ENCODE results near the gene FAM151A.

The FAM151A gene

DNA sequence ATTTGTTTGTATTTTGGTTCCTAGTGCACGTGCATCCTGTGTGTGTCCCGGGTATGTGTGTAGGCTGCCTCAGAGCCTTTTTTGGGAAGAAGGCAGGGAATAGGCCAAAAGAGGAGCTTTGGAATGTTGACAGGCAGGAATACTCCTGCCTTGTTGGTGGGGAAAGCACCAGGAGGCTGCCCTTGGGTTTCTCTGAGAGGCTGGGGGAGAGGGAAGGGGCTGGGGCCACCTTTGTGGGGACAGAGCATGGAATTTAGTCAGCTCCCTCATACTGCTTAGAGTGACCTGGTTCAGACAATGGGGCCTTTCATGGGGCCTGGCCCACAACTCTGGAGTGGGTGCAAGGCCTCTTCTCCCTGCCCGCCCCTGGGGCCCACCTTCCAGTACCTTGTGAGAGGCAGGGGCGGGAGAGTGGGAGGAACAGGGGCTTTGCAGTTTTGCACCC, 44.0 kb downstream of the FAM151A start:
- DNase-seq (ENCODE audit: low spot score): no peak

GRCh38 chr1:54577612-54578011, 45.7 kb downstream of the FAM151A start:
- peak; percentile 28 for DNase-seq (ENCODE audit: low spot score)

GRCh38 chr1:54575605-54576290, 47.6 kb downstream of the FAM151A start:
- DNase-seq (ENCODE audit: low spot score): no peak

GRCh38 chr1:54575161-54575560, 48.2 kb downstream of the FAM151A start:
- DNase-seq (ENCODE audit: low spot score): no peak

- no peak for DNase-seq (ENCODE audit: low spot score)
These were observed 49.1 kb downstream of the FAM151A start for GRCh38 chr1:54574158-54574778.

- no peak for DNase-seq (ENCODE audit: low spot score)
These were observed 50.8 kb downstream of the FAM151A start for GRCh38 chr1:54572542-54572850.

DNA sequence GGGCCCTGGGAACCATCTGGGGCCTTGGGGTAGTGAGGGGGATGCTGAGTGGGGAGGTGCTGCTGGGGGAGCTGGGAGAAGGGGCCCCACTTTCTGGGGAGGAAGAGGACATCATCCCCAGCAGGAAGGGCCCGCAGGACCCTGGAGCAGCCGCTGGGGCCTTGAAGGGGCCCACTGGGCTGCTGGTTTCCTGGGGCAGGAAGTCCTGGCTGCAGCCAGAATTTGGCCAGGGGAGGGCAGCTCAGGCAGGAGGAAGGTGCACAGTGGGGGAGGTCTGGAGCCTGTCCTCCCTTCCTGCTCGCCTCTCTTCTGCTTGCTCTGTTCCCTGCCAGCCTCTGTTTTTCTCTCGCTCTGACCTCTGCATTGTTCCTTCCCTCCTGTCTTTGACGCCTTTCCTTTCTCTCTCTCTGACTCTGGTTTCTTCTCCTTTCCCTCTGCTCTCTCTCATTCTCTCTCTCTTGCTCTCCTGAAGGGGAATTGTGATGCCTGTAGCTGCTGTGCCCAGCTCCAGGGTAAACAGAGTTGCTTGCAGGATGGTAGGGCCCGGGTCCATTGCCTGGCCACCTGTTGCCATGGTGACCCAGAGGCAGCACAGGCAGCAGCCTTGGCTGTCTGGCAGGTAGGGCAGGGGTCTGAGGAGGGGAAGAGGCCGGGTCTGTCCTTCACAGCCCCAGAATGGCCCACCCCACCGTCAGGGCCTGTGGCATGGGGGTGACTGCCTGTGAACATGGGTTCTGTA, 51.4 kb downstream of the FAM151A start:
- DNase-seq (ENCODE audit: low spot score): no peak

GRCh38 chr1:54571326-54571725, 52.0 kb downstream of the FAM151A start:
- no peak for DNase-seq (ENCODE audit: low spot score)

DNA sequence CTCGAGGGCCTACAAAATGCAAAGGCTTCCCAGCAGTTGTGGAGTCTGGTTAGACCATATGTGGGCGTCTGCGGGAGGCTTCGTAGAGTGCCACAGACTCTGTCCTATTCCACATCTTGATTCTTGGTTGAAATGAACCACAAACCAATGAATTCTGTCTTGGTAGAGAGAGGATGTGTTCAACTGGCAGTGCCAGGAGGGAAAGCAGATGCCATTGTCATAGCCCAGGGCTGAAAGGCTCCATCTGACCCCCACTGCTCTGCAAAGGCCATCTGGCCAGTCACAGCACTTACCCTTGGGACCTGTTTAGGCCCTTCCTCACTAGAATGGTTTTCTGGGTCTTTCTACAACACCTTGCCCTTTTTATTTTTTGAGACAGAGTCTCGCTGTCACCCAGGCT, 53.2 kb downstream of the FAM151A start:
- no peak for DNase-seq (ENCODE audit: low spot score)

DNA sequence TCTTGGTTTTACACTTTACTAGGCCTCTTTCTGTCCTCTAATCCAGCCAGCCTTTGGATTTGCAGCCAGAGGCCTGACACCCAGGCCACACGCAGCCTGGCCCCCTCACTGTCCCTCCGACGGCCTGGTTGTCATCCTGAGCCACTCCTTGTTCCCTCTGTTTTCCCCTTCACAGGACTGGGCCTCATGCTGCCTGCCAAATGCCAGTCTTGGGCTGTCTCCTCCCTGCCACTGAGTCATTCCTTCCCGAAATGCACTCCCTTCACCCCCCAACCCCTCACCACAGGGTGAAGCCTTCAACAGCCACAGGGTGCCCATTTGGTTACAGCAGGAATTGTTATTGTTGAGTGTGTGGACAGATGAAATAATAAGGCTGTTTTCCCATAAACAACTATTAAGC, 54.0 kb downstream of the FAM151A start:
- no peak for DNase-seq (ENCODE audit: low spot score)

DNA sequence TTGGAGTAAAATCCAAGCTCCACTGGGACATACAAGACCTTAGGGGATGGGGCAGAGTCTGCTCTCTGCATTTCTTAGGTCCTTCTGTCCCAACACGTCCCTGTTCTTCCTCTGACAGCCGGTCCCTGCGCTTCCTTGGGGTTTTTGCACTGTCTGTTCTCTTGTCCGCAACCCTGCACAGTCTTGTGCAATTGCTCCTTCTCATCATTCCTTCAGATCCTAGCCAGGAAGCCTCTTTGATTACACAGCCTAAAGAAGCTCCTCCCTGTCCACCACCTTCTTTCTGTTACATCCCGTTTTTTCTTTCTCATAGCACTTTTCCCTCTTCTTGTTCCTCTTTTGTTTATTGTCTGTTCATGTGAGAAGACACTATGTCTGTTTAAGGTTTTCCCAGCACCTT, 55.4 kb downstream of the FAM151A start:
- DNase-seq (ENCODE audit: low spot score): no peak

DNA sequence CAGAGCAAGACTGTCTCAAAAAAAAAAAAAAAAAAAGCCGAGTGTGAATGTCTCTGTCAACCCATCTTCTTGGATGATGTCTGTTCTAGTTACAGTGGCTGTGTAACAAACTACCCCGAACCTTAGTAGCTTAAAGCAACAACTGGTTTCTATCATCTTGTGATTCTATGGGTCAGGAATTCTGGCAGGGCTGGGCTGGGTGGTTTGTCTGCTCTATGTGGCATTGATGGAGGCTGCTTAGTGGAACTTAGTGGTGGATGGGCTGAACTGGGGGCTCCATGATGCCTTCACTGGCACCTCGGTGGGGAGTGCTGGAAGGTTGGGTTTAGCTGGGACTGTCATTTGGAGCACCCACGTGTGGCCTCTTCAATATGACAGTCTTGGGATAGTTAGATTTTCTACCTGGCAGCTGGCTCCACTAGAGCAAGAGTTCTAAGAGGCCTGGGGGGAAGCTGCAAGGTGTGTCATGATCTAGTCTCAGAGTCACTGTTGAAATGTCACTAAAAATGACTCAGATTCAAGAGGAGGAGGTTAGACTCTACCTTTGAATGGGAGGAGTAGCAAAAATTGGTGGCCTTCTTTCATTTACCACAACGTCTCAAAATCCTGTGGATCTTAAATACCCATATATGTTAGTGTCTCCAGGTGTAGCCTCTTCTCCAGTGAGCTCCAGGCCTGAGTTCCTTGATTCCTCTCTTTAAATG, 56.7 kb downstream of the FAM151A start:
- no peak for DNase-seq (ENCODE audit: low spot score)

- peak; percentile 67 for DNase-seq (ENCODE audit: low spot score)
These were observed 58.2 kb downstream of the FAM151A start for GRCh38 chr1:54565113-54565501.

DNA sequence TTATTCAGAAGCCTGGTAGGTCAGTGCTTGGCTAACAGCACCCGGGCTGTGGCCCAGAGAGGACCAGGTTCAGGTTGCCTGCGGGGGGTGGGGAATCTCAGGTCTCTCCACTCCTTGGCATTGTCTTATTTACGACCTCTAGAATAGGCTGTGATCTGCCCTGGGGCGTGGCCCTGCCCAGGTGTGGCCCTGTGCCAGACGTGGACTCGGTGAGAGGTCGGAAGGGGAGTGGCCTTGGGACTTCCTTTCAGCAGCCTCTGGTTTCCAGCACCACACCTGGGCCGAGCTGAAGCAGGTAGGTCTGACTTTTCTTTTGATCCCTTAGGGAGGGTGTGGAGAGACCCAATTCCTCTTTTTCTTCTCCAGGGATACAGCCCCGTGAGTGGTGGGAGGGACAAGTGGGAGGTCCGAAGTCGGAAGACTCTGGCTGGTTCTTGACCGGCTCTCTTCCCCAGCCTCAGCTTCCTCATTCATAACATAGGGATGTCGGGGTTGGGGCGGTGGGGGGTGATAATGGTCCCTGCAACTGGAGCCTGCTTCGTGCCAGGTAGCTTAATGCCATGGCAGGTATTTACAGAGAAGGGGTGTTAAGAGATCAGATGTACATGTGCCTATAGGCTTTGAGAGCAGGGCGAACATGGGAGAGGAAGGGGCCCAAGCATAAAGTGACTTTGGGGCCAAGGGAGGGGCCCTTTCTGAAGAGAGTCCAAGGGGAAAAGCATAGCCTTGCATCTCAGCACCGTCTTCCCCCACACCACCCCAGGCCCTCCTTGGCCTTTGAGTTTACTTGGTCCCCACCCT, 58.8 kb downstream of the FAM151A start:
- no peak for DNase-seq (ENCODE audit: low spot score)

DNA sequence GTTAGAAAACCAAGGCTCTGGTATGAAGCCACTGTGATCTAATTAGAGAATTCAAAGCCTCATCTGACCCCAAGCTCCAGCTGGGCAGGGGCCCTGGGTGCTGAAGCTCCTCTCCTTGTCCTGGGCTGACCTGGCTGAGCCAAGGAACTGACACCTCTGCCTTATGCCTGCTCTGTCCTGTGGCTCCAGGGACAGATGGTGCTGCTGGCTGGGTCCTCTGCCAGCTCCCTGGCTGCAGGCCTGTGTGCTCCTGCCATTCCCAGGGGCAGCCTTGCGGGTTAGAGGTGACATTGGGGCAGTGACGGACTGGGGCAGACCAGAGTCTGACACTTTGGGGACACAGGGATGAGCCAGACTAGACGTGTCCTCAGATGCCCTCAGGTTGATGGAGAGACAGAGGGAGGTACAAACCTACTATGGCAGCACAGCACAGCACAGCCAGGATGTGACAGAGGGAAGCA, 63.5 kb downstream of the FAM151A start:
- no peak for DNase-seq (ENCODE audit: low spot score)

All from HuH-7.5 (cell line).